Hepatocyte (in vitro differentiated cells): ENCODE data around the gene PGGHG. TPM values are rescaled to one million over a fixed set of nuclear protein-coding genes. Genes with fewer than 3 reads are reported as not detected.

Experiments used
- DNase-seq: peaks from one replicate; pipeline ENCODE4 v3.0.0-alpha.2; 2016; ENCODE audit warnings: low spot score
- H2AFZ ChIP-seq: fragments of 200-600 bp; sonication (generic); 2 replicates; pipeline ENCODE4 v1.6.0; 2016; ENCODE audit warnings: antibody characterized with exemption, mild to moderate bottlenecking
- H3K27ac ChIP-seq: fragments of 200-600 bp; sonication (generic); 2 replicates; pipeline ENCODE4 v1.5.1; 2016; ENCODE audit warnings: mild to moderate bottlenecking
- H3K27me3 ChIP-seq: fragments of 200-600 bp; sonication (generic); 2 replicates; pipeline ENCODE4 v1.6.1; 2016
- H3K36me3 ChIP-seq: fragments of 200-600 bp; sonication (generic); replicated peaks from 2 replicates; pipeline ENCODE4 v1.5.1; 2016; ENCODE audit warnings: low read depth; ENCODE audit not compliant: insufficient read depth
- H3K4me1 ChIP-seq: fragments of 200-600 bp; sonication (generic); 2 replicates; pipeline ENCODE4 v1.5.1; 2016; ENCODE audit warnings: mild to moderate bottlenecking, moderate library complexity; ENCODE audit not compliant: insufficient read depth
- H3K4me2 ChIP-seq: fragments of 200-600 bp; sonication (generic); 2 replicates; pipeline ENCODE4 v1.6.0; 2016
- H3K4me3 ChIP-seq: fragments of 200-600 bp; sonication (generic); 2 replicates; pipeline ENCODE4 v1.5.1; 2016; ENCODE audit warnings: mild to moderate bottlenecking
- H3K79me2 ChIP-seq: fragments of 200-600 bp; sonication (generic); 2 replicates; pipeline ENCODE4 v1.6.0; 2017; ENCODE audit warnings: mild to moderate bottlenecking
- H3K9me2 ChIP-seq: fragments of 200-600 bp; sonication (generic); replicated peaks from 2 replicates; pipeline ENCODE4 v1.6.0; 2017; ENCODE audit warnings: mild to moderate bottlenecking; ENCODE audit not compliant: insufficient read depth
- H3K9me3 ChIP-seq: fragments of 200-600 bp; sonication (generic); 2 replicates; pipeline ENCODE4 v1.5.1; 2016; ENCODE audit warnings: low read depth, mild to moderate bottlenecking
- H4K20me1 ChIP-seq: fragments of 200-600 bp; sonication (generic); 2 replicates; pipeline ENCODE4 v1.6.0; 2016; ENCODE audit warnings: mild to moderate bottlenecking; ENCODE audit not compliant: insufficient read depth, poor library complexity, severe bottlenecking
- EZH2 ChIP-seq: fragments of 200-600 bp; sonication (generic); IDR thresholded peaks from 2 replicates; pipeline ENCODE4 v1.6.1; 2016; ENCODE audit warnings: antibody characterized with exemption, mild to moderate bottlenecking, borderline replicate concordance
- EZH2phosphoT487 ChIP-seq: fragments of 200-600 bp; sonication (generic); IDR thresholded peaks from one replicate; pipeline ENCODE4 v1.6.1; 2018; ENCODE audit warnings: antibody characterized with exemption, mild to moderate bottlenecking, low read depth, moderate library complexity; ENCODE audit not compliant: unreplicated experiment, severe bottlenecking
- WGBS: methylation state at CpG from one replicate; pipeline ENCODE4 v1.1.6; 2016; ENCODE audit warnings: low lambda C conversion rate; ENCODE audit errors: missing lambda C conversion rate; 5-methylcytosine and 5-hydroxymethylcytosine counted together
- polyA plus RNA-seq: library from polyadenylated mRNA; unstranded; fragments of >200 nt; fragmentation: Nextera tagmentation; extraction: Ambion mirVana; gene quantifications from 2 replicates; pipeline ENCODE4 v1.2.1, GENCODE V29; 2016
- total RNA-seq: library from RNA; depleted of rRNA; stranded (reverse); fragments of >200 nt; gene quantifications from 2 replicates; pipeline ENCODE4 v1.2.3, GENCODE V29; 2014
- TF ChIP-seq, protein P1 (sequence below): fragments of 200-600 bp; sonication (generic); IDR thresholded peaks from 2 replicates; pipeline ENCODE4 v1.5.1; 2016; ENCODE audit warnings: antibody characterized with exemption, mild to moderate bottlenecking; ENCODE audit not compliant: poor library complexity

The PGGHG gene
- total and polyA plus RNA-seq, 2 experiments from 2014 or later = 19.2 to 27.9 TPM

- H4K20me1 ChIP-seq = no peaks in the 10 kb centered on the region
- no peak overlapping the region for H2AFZ ChIP-seq
- no peak overlapping the region for H3K4me3 ChIP-seq
- no peaks in the 10 kb centered on the region for H3K36me3 ChIP-seq
- H3K9me3 ChIP-seq = no peaks in the 10 kb centered on the region
- 94% methylated on average over 10 of the region's 10 CpGs for WGBS
- TF ChIP-seq, protein P1, sequence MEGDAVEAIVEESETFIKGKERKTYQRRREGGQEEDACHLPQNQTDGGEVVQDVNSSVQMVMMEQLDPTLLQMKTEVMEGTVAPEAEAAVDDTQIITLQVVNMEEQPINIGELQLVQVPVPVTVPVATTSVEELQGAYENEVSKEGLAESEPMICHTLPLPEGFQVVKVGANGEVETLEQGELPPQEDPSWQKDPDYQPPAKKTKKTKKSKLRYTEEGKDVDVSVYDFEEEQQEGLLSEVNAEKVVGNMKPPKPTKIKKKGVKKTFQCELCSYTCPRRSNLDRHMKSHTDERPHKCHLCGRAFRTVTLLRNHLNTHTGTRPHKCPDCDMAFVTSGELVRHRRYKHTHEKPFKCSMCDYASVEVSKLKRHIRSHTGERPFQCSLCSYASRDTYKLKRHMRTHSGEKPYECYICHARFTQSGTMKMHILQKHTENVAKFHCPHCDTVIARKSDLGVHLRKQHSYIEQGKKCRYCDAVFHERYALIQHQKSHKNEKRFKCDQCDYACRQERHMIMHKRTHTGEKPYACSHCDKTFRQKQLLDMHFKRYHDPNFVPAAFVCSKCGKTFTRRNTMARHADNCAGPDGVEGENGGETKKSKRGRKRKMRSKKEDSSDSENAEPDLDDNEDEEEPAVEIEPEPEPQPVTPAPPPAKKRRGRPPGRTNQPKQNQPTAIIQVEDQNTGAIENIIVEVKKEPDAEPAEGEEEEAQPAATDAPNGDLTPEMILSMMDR = no peak
- TF ChIP-seq EZH2phosphoT487 (no peak), EZH2 (no peak)
- H3K27ac ChIP-seq = no peak overlapping the region
- no peaks in the 10 kb centered on the region for H3K9me2 ChIP-seq
- H3K27me3 ChIP-seq = no peaks in the 10 kb centered on the region
- H3K4me1 ChIP-seq = no peaks in the 10 kb centered on the region
- no peaks in the 10 kb centered on the region for H3K79me2 ChIP-seq
- no peak for DNase-seq
- no peak overlapping the region for H3K4me2 ChIP-seq
These were observed 37.4 kb upstream of the PGGHG start for GRCh38 chr11:251550-251949.

DNA sequence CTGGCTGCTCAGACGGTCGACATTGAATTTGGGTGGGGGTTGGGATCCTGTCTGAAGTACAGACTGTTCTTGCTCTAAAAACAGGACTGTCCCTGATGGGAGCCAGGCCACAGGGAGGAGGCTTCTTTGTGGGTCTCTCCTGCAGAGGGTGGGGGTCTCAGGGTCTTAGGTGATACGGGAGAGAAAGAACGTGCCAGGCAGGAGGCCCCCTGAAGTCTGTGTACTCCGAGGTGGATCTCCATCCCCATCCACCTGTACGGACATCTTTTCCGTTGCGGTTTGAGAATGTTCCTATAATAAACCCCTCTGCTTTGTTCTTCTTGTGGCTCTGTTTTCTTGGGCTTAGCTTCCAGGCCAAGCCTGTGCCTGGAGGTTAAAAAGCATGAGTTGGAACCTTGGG is 36.3 kb upstream of the PGGHG start:
- H4K20me1 ChIP-seq = no peaks in the 10 kb centered on the region
- H2AFZ ChIP-seq = no peak overlapping the region
- H3K4me3 ChIP-seq = no peak overlapping the region
- TF ChIP-seq EZH2phosphoT487 = no peak
- TF ChIP-seq, protein P1 = no peak
- TF ChIP-seq EZH2 = no peak
- H3K4me2 ChIP-seq = no peak overlapping the region
- no peaks in the 10 kb centered on the region for H3K9me2 ChIP-seq
- H3K27ac ChIP-seq = no peak overlapping the region
- H3K27me3 ChIP-seq = no peaks in the 10 kb centered on the region
- no peaks in the 10 kb centered on the region for H3K79me2 ChIP-seq
- H3K4me1 ChIP-seq = no peaks in the 10 kb centered on the region
- H3K36me3 ChIP-seq = no peaks in the 10 kb centered on the region
- 88% methylated on average over 8 of the region's 8 CpGs for WGBS
- no peaks in the 10 kb centered on the region for H3K9me3 ChIP-seq
- DNase-seq = no peak

- Histone ChIP-seq H3K27me3 (no peaks in the 10 kb centered on the region), H3K4me2 (no peak overlapping the region), H3K4me3 (no peak overlapping the region), H3K27ac (no peak overlapping the region), H3K9me3 (no peaks in the 10 kb centered on the region), H2AFZ (no peak overlapping the region), H3K36me3 (no peaks in the 10 kb centered on the region), H3K9me2 (no peaks in the 10 kb centered on the region), H4K20me1 (no peaks in the 10 kb centered on the region), H3K4me1 (no peaks in the 10 kb centered on the region), H3K79me2 (no peaks in the 10 kb centered on the region)
- DNase-seq = no peak
- no peak for TF ChIP-seq EZH2
- TF ChIP-seq, protein P1 = no peak
- no peak for TF ChIP-seq EZH2phosphoT487
- WGBS = 90% methylated on average over 13 of the region's 13 CpGs
These were observed 35.6 kb upstream of the PGGHG start for GRCh38 chr11:253160-253885.
